ENCODE results near the gene PDE4D.

PDE4D gene

GRCh38 chr5:59054963-59055528 lies 838.5 kb downstream of the PDE4D start:
- no peak for DNase-seq

- no peak for DNase-seq
Observed at GRCh38 chr5:59051951-59052350, 841.6 kb downstream of the PDE4D start.

- no peak for DNase-seq
Observed at GRCh38 chr5:59049095-59049494, 844.4 kb downstream of the PDE4D start.

- DNase-seq: no peak
Observed at GRCh38 chr5:59042201-59043055, 851.1 kb downstream of the PDE4D start.

- DNase-seq: no peak
Observed at GRCh38 chr5:59041355-59041754, 852.2 kb downstream of the PDE4D start.

- DNase-seq: no peak
Observed at GRCh38 chr5:59040804-59041201, 852.7 kb downstream of the PDE4D start.

GRCh38 chr5:59040024-59040803 lies 853.3 kb downstream of the PDE4D start:
- DNase-seq: no peak

GRCh38 chr5:59039296-59040023 lies 854.1 kb downstream of the PDE4D start:
- DNase-seq: peak; percentile 66

GRCh38 chr5:59038798-59039295 lies 854.7 kb downstream of the PDE4D start:
- no peak for DNase-seq

- no peak for DNase-seq
Observed at GRCh38 chr5:59037941-59038797, 855.4 kb downstream of the PDE4D start.

- no peak for DNase-seq
Observed at GRCh38 chr5:59037453-59037852, 856.1 kb downstream of the PDE4D start.

- no peak for DNase-seq
Observed at GRCh38 chr5:59037041-59037440, 856.5 kb downstream of the PDE4D start.

- DNase-seq: no peak
Observed at GRCh38 chr5:59036274-59036961, 857.1 kb downstream of the PDE4D start.

- DNase-seq: no peak
Observed at GRCh38 chr5:59035681-59036080, 857.8 kb downstream of the PDE4D start.

- DNase-seq: no peak
Observed at GRCh38 chr5:59034498-59035186, 858.9 kb downstream of the PDE4D start.

GRCh38 chr5:59027145-59027907 lies 866.2 kb downstream of the PDE4D start:
- DNase-seq: no peak

GRCh38 chr5:59025734-59026133 lies 867.8 kb downstream of the PDE4D start:
- no peak for DNase-seq

- no peak for DNase-seq
Observed at GRCh38 chr5:59021837-59022514, 871.5 kb downstream of the PDE4D start.

GRCh38 chr5:59021286-59021673 lies 872.2 kb downstream of the PDE4D start:
- DNase-seq: no peak

Measured in activated T-cell treated with anti-CD3 and anti-CD28 coated beads for 4 hours (primary cell).